Measurements from ENCODE around the gene EPHB1.

The EPHB1 gene

GRCh38 chr3:134887536-134887935 is 92.5 kb downstream of the EPHB1 start:
- no peak for DNase-seq

GRCh38 chr3:134892326-134892725 is 97.3 kb downstream of the EPHB1 start:
- no peak for DNase-seq

GRCh38 chr3:134892761-134893160 is 97.7 kb downstream of the EPHB1 start:
- DNase-seq, result no peak

- no peak for DNase-seq
Measured at GRCh38 chr3:134894533-134894932, 99.5 kb downstream of the EPHB1 start.

GRCh38 chr3:134895181-134895580 is 100.1 kb downstream of the EPHB1 start:
- no peak for DNase-seq

GRCh38 chr3:134896141-134896540 is 101.1 kb downstream of the EPHB1 start:
- DNase-seq, result no peak

- no peak for DNase-seq
Measured at GRCh38 chr3:134896696-134897095, 101.6 kb downstream of the EPHB1 start.

GRCh38 chr3:134897391-134898141 is 102.5 kb downstream of the EPHB1 start:
- DNase-seq, result no peak

- no peak for DNase-seq
Measured at GRCh38 chr3:134898181-134898754, 103.2 kb downstream of the EPHB1 start.

GRCh38 chr3:134899786-134900185 is 104.7 kb downstream of the EPHB1 start:
- DNase-seq, result no peak

GRCh38 chr3:134900482-134900881 is 105.4 kb downstream of the EPHB1 start:
- DNase-seq, result no peak

GRCh38 chr3:134901461-134901860 is 106.4 kb downstream of the EPHB1 start:
- no peak for DNase-seq

- DNase-seq, result no peak
Measured at GRCh38 chr3:134903837-134904236, 108.8 kb downstream of the EPHB1 start.

GRCh38 chr3:134904241-134904771 is 109.2 kb downstream of the EPHB1 start:
- DNase-seq, result no peak

GRCh38 chr3:134904776-134905646 is 110.0 kb downstream of the EPHB1 start:
- DNase-seq, result no peak

GRCh38 chr3:134905647-134905935 is 110.5 kb downstream of the EPHB1 start:
- no peak for DNase-seq

- DNase-seq, result no peak
Measured at GRCh38 chr3:134908271-134908670, 113.2 kb downstream of the EPHB1 start.

GRCh38 chr3:134910026-134910425 is 115.0 kb downstream of the EPHB1 start:
- no peak for DNase-seq

- no peak for DNase-seq
Measured at GRCh38 chr3:134911586-134912548, 116.8 kb downstream of the EPHB1 start.

- no peak for DNase-seq
Measured at GRCh38 chr3:134916276-134916961, 121.4 kb downstream of the EPHB1 start.

- DNase-seq, result no peak
Measured at GRCh38 chr3:134917631-134918030, 122.6 kb downstream of the EPHB1 start.

- no peak for DNase-seq
Measured at GRCh38 chr3:134918441-134918840, 123.4 kb downstream of the EPHB1 start.
